Measurements from ENCODE around the gene IGDCC3.

IGDCC3 gene

GRCh38 chr15:65377976-65378366 is at the start of gene IGDCC3:
Gene IGDCC3 (minus strand): TSS chr15:65378002. CDS start chr15:65377788, 214 bp downstream.
- no peak for DNase-seq (ENCODE audit: low read depth in 2 of 2)

- DNase-seq (ENCODE audit: low read depth in 2 of 2): no peak
These were observed 48.5 kb upstream of the IGDCC3 start for GRCh38 chr15:65426216-65426853.

- DNase-seq (ENCODE audit: low read depth in 2 of 2): no peak
These were observed 46.9 kb upstream of the IGDCC3 start for GRCh38 chr15:65424683-65425082.

- DNase-seq (ENCODE audit: low read depth in 2 of 2): no peak
These were observed 46.3 kb upstream of the IGDCC3 start for GRCh38 chr15:65423976-65424679.

- no peak for DNase-seq (ENCODE audit: low read depth in 2 of 2)
These were observed 45.6 kb upstream of the IGDCC3 start for GRCh38 chr15:65423150-65423975.

GRCh38 chr15:65421360-65422215 is 43.8 kb upstream of the IGDCC3 start:
- DNase-seq (ENCODE audit: low read depth in 2 of 2): no peak

- DNase-seq (ENCODE audit: low read depth in 2 of 2): no peak
These were observed 43.2 kb upstream of the IGDCC3 start for GRCh38 chr15:65420975-65421359.

GRCh38 chr15:65418596-65418995 is 40.8 kb upstream of the IGDCC3 start:
- DNase-seq (ENCODE audit: low read depth in 2 of 2): no peak

- no peak for DNase-seq (ENCODE audit: low read depth in 2 of 2)
These were observed 39.1 kb upstream of the IGDCC3 start for GRCh38 chr15:65416845-65417416.

- no peak for DNase-seq (ENCODE audit: low read depth in 2 of 2)
These were observed 37.2 kb upstream of the IGDCC3 start for GRCh38 chr15:65414841-65415621.

GRCh38 chr15:65413760-65414144 is 36.0 kb upstream of the IGDCC3 start:
- no peak for DNase-seq (ENCODE audit: low read depth in 2 of 2)

- no peak for DNase-seq (ENCODE audit: low read depth in 2 of 2)
These were observed 35.4 kb upstream of the IGDCC3 start for GRCh38 chr15:65413051-65413759.

GRCh38 chr15:65412556-65412955 is 34.8 kb upstream of the IGDCC3 start:
- DNase-seq (ENCODE audit: low read depth in 2 of 2): no peak

- DNase-seq (ENCODE audit: low read depth in 2 of 2): no peak
These were observed 33.8 kb upstream of the IGDCC3 start for GRCh38 chr15:65411465-65412071.

GRCh38 chr15:65410972-65411371 is 33.2 kb upstream of the IGDCC3 start:
- DNase-seq (ENCODE audit: low read depth in 2 of 2): no peak

GRCh38 chr15:65410036-65410435 is 32.2 kb upstream of the IGDCC3 start:
- DNase-seq (ENCODE audit: low read depth in 2 of 2): no peak

- DNase-seq (ENCODE audit: low read depth in 2 of 2): no peak
These were observed 31.3 kb upstream of the IGDCC3 start for GRCh38 chr15:65409036-65409631.

- no peak for DNase-seq (ENCODE audit: low read depth in 2 of 2)
These were observed 30.7 kb upstream of the IGDCC3 start for GRCh38 chr15:65408324-65409035.

Measured in stimulated activated CD4-positive, alpha-beta T cell treated with anti-CD3 and anti-CD28 coated beads, Interleukin-12 subunit alpha, Interleukin-12 subunit beta, amount 100 ng/mL, for 24 hours (primary cell).